NCI-H774 (cell line): ENCODE data around the gene BBS9.

Source experiments
- DNase-seq: peaks from one replicate; lab custom pipeline; 2025; lab: John Stamatoyannopoulos, UW

BBS9 gene

GRCh38 chr7:33604056-33604455 lies 474.7 kb downstream of the BBS9 start:
- DNase-seq, result no peak

GRCh38 chr7:33610918-33611317 lies 481.6 kb downstream of the BBS9 start:
- no peak for DNase-seq

GRCh38 chr7:33612442-33612841 lies 483.1 kb downstream of the BBS9 start:
- DNase-seq, result no peak

GRCh38 chr7:33614357-33615117 lies 485.2 kb downstream of the BBS9 start:
- DNase-seq, result no peak

DNA sequence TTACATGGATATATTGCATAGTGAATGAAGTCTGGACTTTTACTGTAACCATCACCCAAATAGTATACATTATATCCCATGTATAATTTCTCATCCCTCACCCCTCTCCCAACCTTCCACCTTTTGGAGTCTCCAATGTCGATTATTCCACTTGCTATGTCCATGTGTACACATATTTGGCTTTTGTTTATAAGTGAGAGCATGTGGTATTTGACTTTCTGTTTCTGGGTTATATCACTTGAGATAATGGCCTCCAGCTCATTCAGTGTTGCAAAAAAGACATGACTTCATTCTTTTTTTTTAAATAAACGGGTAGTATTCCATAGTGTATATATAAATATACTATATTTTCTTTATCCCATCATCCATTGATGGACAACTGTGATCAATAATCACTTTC lies 487.4 kb downstream of the BBS9 start:
- no peak for DNase-seq

DNA sequence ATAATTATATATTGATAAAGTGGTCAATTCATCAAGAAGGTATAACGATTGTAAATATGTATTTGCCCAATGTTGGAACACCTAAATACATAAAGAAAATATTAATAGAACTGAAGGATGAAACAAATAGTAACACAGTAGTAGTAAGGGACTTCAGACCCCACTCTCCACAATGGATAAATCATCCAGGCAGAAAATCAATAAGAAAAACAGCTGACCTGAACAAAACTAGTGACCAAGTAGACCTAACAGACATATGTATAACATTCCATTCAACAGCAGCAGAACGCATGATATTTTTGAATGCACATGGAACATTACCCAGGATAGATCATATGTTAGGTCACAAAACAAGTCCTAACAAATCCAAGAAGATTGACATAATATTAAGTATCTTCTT lies 489.9 kb downstream of the BBS9 start:
- no peak for DNase-seq

- DNase-seq, result no peak
Measured at GRCh38 chr7:33623267-33623666, 493.9 kb downstream of the BBS9 start.

DNA sequence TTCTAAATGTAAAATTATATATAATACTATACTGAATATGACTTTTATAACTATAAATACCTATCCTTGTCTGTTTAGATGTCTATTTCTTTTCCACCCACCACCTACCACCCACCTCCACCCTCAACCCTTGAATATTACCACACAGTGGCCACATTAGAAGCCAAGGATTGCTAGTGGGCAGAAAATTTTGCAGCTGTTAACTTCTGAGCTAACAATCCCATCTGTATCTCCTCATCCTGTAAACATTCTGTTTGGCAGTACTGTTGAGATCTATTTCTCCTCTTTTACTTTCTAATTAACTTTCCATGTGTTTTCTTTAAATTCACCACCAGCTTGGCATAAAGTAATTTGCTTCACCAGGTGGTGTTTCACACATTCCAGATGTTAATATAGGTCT lies 494.9 kb downstream of the BBS9 start:
- no peak for DNase-seq

DNA sequence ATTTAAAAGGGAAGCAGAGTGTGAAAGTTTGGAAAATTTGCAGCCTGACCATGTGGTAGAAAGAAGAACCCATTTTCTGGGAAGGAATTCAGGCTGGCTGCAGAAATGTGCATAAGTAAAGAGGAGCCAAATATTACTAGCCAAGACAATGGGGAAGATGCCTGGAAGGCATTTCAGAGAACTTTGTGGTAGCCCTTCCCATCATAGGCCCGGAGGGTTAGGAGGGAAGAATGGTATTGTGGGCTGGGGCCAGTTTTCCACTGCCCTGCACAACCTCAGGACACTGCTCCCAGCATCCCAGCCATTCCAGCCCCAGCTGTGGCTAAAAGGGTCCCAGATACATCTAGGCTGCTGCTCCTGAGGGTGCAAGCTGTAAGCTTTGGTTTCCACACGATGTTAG lies 497.5 kb downstream of the BBS9 start:
- DNase-seq, result no peak

- DNase-seq, result no peak
Measured at GRCh38 chr7:33627741-33628140, 498.4 kb downstream of the BBS9 start.

DNA sequence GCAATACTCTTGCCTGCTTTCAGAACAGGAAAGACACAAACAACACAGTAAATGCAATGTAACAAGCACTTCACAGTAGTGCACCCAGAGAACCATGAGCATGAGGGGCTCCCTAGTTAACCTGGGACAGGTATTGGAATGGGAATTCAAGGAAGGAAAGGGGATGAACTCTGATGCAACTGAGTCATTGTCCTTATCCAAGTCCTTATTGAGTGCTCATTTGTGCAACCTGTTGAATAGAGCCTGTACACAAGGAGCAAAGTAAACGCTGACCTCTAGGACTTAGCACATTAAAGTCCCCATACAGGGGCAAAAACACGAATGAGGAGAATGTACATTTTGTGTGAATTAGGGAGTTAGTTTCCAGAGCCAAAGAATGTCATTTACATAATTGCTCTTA lies 499.5 kb downstream of the BBS9 start:
- DNase-seq, result no peak

DNA sequence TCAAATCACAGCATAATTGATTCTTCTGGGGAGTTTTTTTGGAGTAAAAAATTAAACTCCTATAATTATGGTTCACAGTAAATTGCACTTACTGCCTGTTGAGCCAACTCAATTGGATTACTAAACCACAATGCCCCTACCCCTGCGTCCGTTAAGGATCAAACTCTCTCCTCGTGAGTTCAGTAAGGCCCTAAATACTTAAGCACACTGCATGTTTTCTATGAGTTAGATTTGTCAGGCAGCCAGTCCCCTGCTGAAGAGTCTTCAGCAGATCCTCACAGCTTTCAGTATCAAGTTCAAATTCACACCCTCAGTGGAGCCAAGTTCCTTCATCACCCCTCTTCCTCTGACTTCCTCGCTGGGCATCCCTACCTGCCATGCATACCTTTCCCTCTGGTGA lies 501.0 kb downstream of the BBS9 start:
- DNase-seq, result no peak

DNA sequence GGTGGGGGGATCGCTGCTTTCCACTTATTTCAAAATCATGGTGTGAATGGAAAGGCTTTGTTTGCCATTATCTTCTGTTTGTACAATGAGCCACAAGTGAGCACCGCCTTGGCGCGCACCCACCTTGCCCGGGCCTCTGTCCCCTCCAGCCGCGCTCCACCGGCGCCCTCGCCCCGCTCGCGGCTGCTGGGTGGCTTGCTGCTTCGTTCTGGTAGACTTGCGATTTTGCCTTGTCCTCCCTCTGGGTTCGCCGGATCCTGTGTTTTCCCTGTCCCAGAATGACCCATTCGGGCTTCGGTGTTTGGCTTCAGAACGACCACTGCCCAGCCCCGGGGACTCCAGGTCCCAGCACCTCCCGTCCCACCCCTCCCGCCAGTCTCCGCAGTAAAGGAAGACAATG lies 503.0 kb downstream of the BBS9 start:
- DNase-seq, result no peak

DNA sequence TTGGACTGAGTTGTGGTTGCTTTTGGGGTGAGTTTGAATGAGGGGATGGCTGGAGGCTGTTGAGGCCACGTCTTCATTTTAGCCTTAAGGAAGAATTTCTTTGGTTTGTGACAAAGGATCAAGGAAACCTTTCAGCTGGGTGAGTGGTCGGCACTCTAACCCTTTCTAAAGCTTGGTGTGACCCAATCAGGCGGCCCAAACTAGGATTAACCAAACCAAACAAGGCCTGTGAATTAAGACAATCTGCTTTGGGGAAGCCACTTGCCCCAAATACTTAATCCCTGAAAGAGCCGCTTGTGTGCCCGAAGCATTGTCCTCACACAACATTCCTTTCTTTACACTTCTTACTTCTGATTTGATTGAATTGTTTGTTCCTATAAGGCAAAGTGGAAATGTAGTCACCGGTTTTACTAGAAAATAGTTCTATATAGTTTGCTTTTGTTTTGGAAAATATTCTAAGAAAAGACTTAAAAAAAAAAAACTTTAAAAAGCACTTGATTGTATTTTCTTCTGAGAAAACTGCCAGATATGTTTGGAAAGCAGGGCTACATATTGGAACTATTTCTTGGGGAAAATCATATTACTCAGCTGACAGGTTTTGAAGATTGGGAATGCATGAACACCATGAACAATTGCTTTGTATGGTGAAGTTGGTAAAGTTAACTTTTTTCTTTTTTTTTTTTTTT lies 503.6 kb downstream of the BBS9 start:
- DNase-seq, result no peak

DNA sequence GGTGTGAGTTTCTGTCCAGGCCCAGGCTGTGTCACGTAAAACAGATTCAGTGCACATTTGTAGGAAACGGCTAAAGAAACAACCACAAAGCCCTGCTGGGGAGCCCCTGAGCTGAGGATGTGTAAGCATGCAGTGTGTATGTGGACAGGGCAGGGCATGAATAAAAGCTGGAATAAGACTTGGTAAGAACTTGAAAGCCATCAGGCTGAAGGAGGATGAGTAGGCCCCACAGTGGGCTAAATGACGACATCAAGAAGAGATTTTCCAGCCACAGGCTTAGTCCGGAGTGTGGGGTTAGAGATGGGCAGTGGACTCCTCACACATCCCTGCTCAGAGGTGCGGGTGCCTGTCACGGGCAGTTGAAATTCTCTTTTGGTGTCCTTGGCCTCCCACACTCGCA lies 505.2 kb downstream of the BBS9 start:
- no peak for DNase-seq

GRCh38 chr7:33636359-33636758 lies 507.0 kb downstream of the BBS9 start:
- DNase-seq, result no peak

GRCh38 chr7:33639552-33640197 lies 510.3 kb downstream of the BBS9 start:
- DNase-seq, result no peak

DNA sequence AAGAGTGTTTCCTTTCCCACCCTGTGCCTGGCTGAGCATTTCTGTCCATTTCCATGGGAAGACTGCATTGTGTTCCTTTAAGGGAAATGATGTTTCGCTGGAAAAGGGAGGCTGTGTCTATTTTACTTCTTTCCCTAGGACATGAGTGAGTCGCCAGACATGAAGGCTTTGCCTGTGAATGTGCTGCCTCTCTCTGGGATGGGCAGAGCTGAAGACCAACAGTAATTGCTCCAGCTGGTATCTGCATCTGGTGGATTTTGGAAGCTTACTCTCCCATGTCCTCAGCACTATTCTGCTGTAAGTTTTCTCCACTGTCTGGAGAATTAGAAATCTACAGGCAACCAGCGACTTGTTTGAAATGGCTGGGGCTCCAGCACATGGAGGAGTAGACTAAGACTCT lies 511.4 kb downstream of the BBS9 start:
- no peak for DNase-seq

DNA sequence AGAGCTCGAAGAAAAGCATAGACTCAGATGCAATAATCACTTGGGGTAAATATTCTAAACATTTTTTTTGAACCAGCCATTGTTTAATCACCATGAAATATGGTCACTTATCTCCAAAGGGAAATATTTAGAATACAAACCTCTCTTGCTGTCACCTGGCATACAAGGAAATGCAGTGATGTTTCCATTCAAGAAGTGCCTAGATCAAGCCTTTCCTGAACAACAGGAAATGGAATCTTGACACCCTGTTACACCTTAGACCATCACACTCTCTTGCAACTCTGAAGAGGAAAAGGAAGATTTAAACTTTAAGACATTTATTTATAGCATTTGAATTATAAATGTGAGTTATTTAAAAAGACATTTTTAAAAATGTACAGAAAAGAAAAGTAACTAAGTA lies 512.9 kb downstream of the BBS9 start:
- no peak for DNase-seq

DNA sequence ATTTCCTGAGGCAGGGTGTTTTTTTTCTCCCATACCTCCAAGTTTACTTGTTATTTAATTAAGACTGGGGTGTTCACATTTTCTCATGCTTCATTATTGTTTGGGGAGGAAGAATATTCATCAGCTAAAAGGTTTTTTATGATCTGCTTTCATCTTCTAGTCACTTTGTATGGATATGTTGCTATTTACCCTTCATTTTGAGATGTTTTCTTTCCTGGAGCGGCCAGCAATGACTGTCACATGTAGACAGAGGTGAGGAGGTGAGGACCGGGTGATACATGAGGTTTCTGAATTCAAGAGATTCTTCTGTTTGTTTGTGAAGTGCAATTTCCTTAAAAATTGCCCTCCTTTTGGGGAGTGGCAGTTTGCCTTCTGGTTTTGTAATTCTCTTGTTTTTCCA lies 514.2 kb downstream of the BBS9 start:
- no peak for DNase-seq

GRCh38 chr7:33644489-33644888 lies 515.1 kb downstream of the BBS9 start:
- DNase-seq, result no peak

DNA sequence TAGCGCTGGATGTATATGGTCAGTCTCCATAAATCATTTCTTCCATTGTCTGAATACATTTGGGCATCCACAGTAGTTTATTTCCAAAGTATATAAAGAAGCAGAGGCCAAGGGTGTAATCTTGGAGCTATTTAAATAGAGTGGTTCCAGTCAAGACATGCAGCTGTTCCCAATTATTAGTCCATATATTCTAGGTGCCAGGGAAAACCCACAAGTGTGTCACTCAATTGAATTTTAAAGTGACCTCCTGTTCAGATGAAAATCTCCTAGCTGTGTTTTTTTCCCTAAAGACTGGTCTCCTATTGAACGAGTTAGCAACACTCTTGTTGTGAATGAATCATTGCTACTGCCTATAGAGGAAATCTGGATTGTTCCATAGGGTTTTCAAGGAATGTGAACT lies 515.7 kb downstream of the BBS9 start:
- DNase-seq, result no peak

- DNase-seq, result no peak
Measured at GRCh38 chr7:33646166-33646565, 516.8 kb downstream of the BBS9 start.
